Endothelial cell of umbilical vein (primary cell): ENCODE results near the gene PRKAR1B. TPM values are rescaled to one million over a fixed set of nuclear protein-coding genes. Genes with fewer than 3 reads are reported as not detected.
A peak's percentile ranks its signal among the peaks of the same experiment; 100 is the strongest.

ENCODE experiments used
- BruUV-seq: library from RNA; stranded (reverse); fragments of 400-500 nt; replicated peaks from 2 replicates; lab custom pipeline; 2021; lab: Mats Ljungman, UMichigan
- CTCF ChIA-PET: fragments of 300-600, 350-600 bp; sonication (Branson Sonifier 250); formaldehyde crosslinking; loops from one replicate; lab custom pipeline; 2021; ENCODE audit warnings: antibody characterized with exemption, inconsistent platforms; lab: Charles Lee
- POLR2A ChIA-PET: fragments of 300-600, 350-600 bp; sonication (Branson Sonifier 250); formaldehyde crosslinking; loops from one replicate; lab custom pipeline; 2021; ENCODE audit warnings: antibody characterized with exemption, inconsistent platforms; lab: Charles Lee
- DNase-seq: peaks from one replicate; pipeline ENCODE4 v3.0.0-alpha.2; 2011; ENCODE audit warnings: low read depth, low spot score
- FAIRE-seq: peaks from 2 replicates; lab custom pipeline; 2011; peaks lifted over from hg19 to GRCh38; lab: Jason Lieb, UNC
- H2AFZ ChIP-seq: 2 replicates; pipeline ENCODE4 v1.6.0; 2012; ENCODE audit warnings: low read depth, low read length, control low read depth, inconsistent platforms
- H3K27ac ChIP-seq: 2 replicates; pipeline ENCODE4 v1.5.1; 2011; ENCODE audit warnings: low read depth, mild to moderate bottlenecking, control low read depth, low read length, moderate library complexity; ENCODE audit not compliant: insufficient read depth
- H3K27me3 ChIP-seq, 2 experiments: 2 replicates each; pipeline versions ENCODE4 v1.6.0 to v1.6.1; 2011; ENCODE audit warnings: low read length in 2 of 2, mixed read lengths in 1 of 2; ENCODE audit not compliant: control insufficient read depth in 2 of 2, insufficient read depth in 2 of 2
- H3K36me3 ChIP-seq, 2 experiments: 2 replicates in 1 of 2; 3 replicates in 1 of 2; pipeline ENCODE4 v1.5.1; 2011; ENCODE audit warnings: low read length in 2 of 2, mild to moderate bottlenecking in 1 of 2, moderate library complexity in 1 of 2; ENCODE audit not compliant: control insufficient read depth in 2 of 2, insufficient read depth in 2 of 2; ENCODE audit errors: extremely low read depth in 1 of 2
- H3K4me1 ChIP-seq: 3 replicates; pipeline ENCODE4 v1.5.1; 2011; ENCODE audit warnings: mild to moderate bottlenecking, low read length; ENCODE audit not compliant: control insufficient read depth, insufficient read depth; ENCODE audit errors: extremely low read depth
- H3K4me2 ChIP-seq: 2 replicates; pipeline ENCODE4 v1.6.1; 2011; ENCODE audit warnings: low read length, control low read depth, mixed read lengths; ENCODE audit not compliant: insufficient read depth
- H3K4me3 ChIP-seq, 3 experiments: fragments of 200-600 bp in 1 of 3; sonication (generic), shearing (Covaris generic) in 1 of 3; replicated peaks in 1 of 3; 2 replicates each; pipeline ENCODE4 v1.5.1; 2011 to 2016; ENCODE audit warnings: control low read depth in 3 of 3, low read length in 3 of 3, mild to moderate bottlenecking in 2 of 3, inconsistent platforms in 1 of 3, low read depth in 1 of 3, moderate library complexity in 1 of 3; ENCODE audit not compliant: insufficient read depth in 1 of 3
- H3K79me2 ChIP-seq: 2 replicates; pipeline ENCODE4 v1.6.0; 2012; ENCODE audit warnings: low read length, inconsistent platforms; ENCODE audit not compliant: control insufficient read depth, insufficient read depth
- H3K9ac ChIP-seq: replicated peaks from 2 replicates; pipeline ENCODE3; 2011; ENCODE audit warnings: low read length, control low read depth; ENCODE audit not compliant: insufficient read depth; ENCODE audit errors: extremely low read depth
- H3K9me1 ChIP-seq: replicated peaks from 3 replicates; pipeline ENCODE4 v1.6.0; 2011; ENCODE audit warnings: mild to moderate bottlenecking, low read length; ENCODE audit not compliant: control insufficient read depth, insufficient read depth; ENCODE audit errors: extremely low read depth
- H3K9me3 ChIP-seq: replicated peaks from 2 replicates; pipeline ENCODE4 v1.5.1; 2012; ENCODE audit warnings: low read length, inconsistent platforms; ENCODE audit not compliant: control insufficient read depth, insufficient read depth
- H4K20me1 ChIP-seq: replicated peaks from 2 replicates; pipeline ENCODE3; 2011; ENCODE audit warnings: mild to moderate bottlenecking, low read length; ENCODE audit not compliant: control insufficient read depth, insufficient read depth; ENCODE audit errors: extremely low read depth
- CTCF ChIP-seq, 2 donors: IDR thresholded peaks; 1 replicate in 1 of 2; 2 replicates in 1 of 2; pipeline ENCODE4 v1.5.1; 2011; ENCODE audit warnings: low read length in 2 of 2, mild to moderate bottlenecking in 2 of 2, moderate library complexity in 2 of 2, control low read depth in 1 of 2, inconsistent platforms in 1 of 2, low read depth in 1 of 2; ENCODE audit not compliant: insufficient read depth in 1 of 2; ENCODE audit errors: extremely low read depth in 1 of 2
- EZH2 ChIP-seq: IDR thresholded peaks from 2 replicates; pipeline ENCODE4 v1.6.1; 2012; ENCODE audit warnings: borderline replicate concordance, low read depth, mild to moderate bottlenecking, moderate library complexity, low read length, inconsistent platforms; ENCODE audit not compliant: severe bottlenecking
- POLR2A ChIP-seq: IDR thresholded peaks from 2 replicates; pipeline ENCODE4 v1.6.1; 2012; ENCODE audit warnings: low read depth, mild to moderate bottlenecking, control low read depth, low read length
- POLR2AphosphoS5 ChIP-seq: IDR thresholded peaks from 2 replicates; pipeline ENCODE4 v1.6.1; 2012; ENCODE audit warnings: low read depth, mild to moderate bottlenecking, control low read depth, low read length, moderate library complexity; ENCODE audit not compliant: insufficient read depth
- dilution Hi-C: fragments of 300-500 bp; cut with MboI; formaldehyde crosslinking; loops from one replicate; pipeline ENCODE4 v1.15.0; 2019; ENCODE audit warnings: low sequenced_read_pairs; ENCODE audit not compliant: extremely low pct_ligation_motif_present
- intact Hi-C: fragments of 100-400 bp; cut with micrococcal nuclease; formaldehyde crosslinking; loops from one replicate; pipeline ENCODE4 v1.10.0; 2022
- polyA plus RNA-seq, 4 experiments: library from polyadenylated mRNA; depleted of rRNA in 3 of 4; stranded (reverse) in 3 of 4; unstranded in 1 of 4; fragments of >200 nt; gene quantifications; 2 replicates each; pipeline versions ENCODE4 v1.2.1 to v1.2.3, GENCODE V29; 2011 to 2012; ENCODE audit warnings: missing spikeins in 1 of 4
- total RNA-seq: library from RNA; stranded (reverse); gene quantifications from 2 replicates; pipeline ENCODE4 v1.2.3, GENCODE V29; 2021

PRKAR1B gene
- total and polyA plus RNA-seq, 2 donors (not counting 3 experiments of a cell fraction or from before 2014, with no cell fraction given) = 15.4 to 29.2 TPM

GRCh38 chr7:518630-519483 is 208.2 kb downstream of the PRKAR1B start:
- Histone ChIP-seq H2AFZ (no peak overlapping the region), H3K79me2 (peaks cover 50% of the 10 kb centered on the region), H3K9me1 (no peaks in the 10 kb centered on the region), H3K27me3 (peaks cover 9 to 11% of the 10 kb centered on the region in 2 experiments), H3K27ac (peak overlapping the region; percentile 13), H3K36me3 (no peaks in the 10 kb centered on the region), H3K4me2 (peak overlapping the region; percentile 31), H3K4me3 (peak overlapping the region; percentile 79 to 85 (median 83)), H3K9ac (peak overlapping the region; percentile 49), H3K9me3 (no peaks in the 10 kb centered on the region), H3K4me1 (peaks cover 30% of the 10 kb centered on the region), H4K20me1 (no peaks in the 10 kb centered on the region)
- FAIRE-seq (peak; percentile 90), DNase-seq (peak; percentile 72)
- dilution Hi-C loops = no loop called here
- intact Hi-C loops = loop anchor here (1.0 to 5.0 kb wide), 6 partner anchors 19 to 253 kb away; partner anchors contain the start of genes DNAAF5 and PRKAR1B
- TF ChIP-seq EZH2 (no peak), CTCF (IDR thresholded peaks at IDR 0.05; ENCODE audit: extremely low read depth in 1 of 2, insufficient read depth in 1 of 2, low read depth in 1 of 2, low read length in 2 of 2) (no peak), POLR2A (peak; percentile 75), POLR2AphosphoS5 (peak; percentile 89)
- CTCF ChIA-PET = interaction anchor here (0.9 to 3.3 kb wide), 6 partner anchors 53 to 255 kb away, joined by 4 to 34 read pairs (median 6); no protein-coding TSS in a partner anchor
- POLR2A ChIA-PET = interaction anchor here (0.6 to 0.7 kb wide), 4 partner anchors 31 to 159 kb away, joined by 3 to 6 read pairs (median 4); no protein-coding TSS in a partner anchor
- BruUV-seq = TSS peak; percentile 76
